HepG2 (cell line): ENCODE measurements around the gene DDAH2. TPM values are rescaled to one million over a fixed set of nuclear protein-coding genes. Genes with fewer than 3 reads are reported as not detected.

ENCODE experiments used
- HINFP ChIP-seq: sonication (generic); formaldehyde crosslinking; IDR thresholded peaks from 2 replicates; pipeline ENCODE4 v1.4.0; 2020; ENCODE audit warnings: low read depth, mild to moderate bottlenecking, missing genetic modification reagents
- HNRNPL ChIP-seq: fragments of 200-400 bp; formaldehyde crosslinking; IDR thresholded peaks from 2 replicates; pipeline ENCODE4 v1.6.1; 2017; ENCODE audit warnings: mild to moderate bottlenecking, low read depth, low read length
- MATR3 ChIP-seq: sonication (generic); formaldehyde crosslinking; IDR thresholded peaks from 2 replicates; pipeline ENCODE4 v1.4.0; 2020; ENCODE audit warnings: missing genetic modification reagents
- SMAD1 ChIP-seq: sonication (generic); formaldehyde crosslinking; IDR thresholded peaks from 2 replicates; pipeline ENCODE4 v1.4.0; 2020; ENCODE audit warnings: missing genetic modification reagents, low read depth, mild to moderate bottlenecking, borderline replicate concordance
- STAG1 ChIP-seq: sonication (generic); formaldehyde crosslinking; IDR thresholded peaks from 2 replicates; pipeline ENCODE4 v1.4.0; 2020; ENCODE audit warnings: missing genetic modification reagents
- TFDP2 ChIP-seq: sonication (generic); formaldehyde crosslinking; IDR thresholded peaks from 2 replicates; pipeline ENCODE4 v1.4.0; 2020; ENCODE audit warnings: missing genetic modification reagents
- TOE1 ChIP-seq: sonication (generic); formaldehyde crosslinking; IDR thresholded peaks from 2 replicates; pipeline ENCODE4 v1.4.0; 2020; ENCODE audit warnings: mild to moderate bottlenecking, missing genetic modification reagents
- ZBTB2 ChIP-seq: sonication (generic); formaldehyde crosslinking; IDR thresholded peaks from 2 replicates; pipeline ENCODE4 v1.8.0; 2022; ENCODE audit warnings: low read depth, missing genetic modification reagents
- ZFY ChIP-seq: sonication (generic); formaldehyde crosslinking; IDR thresholded peaks from 2 replicates; pipeline ENCODE4 v1.4.0; 2020; ENCODE audit warnings: missing genetic modification reagents
- ZFYVE20 ChIP-seq: sonication (generic); formaldehyde crosslinking; IDR thresholded peaks from 2 replicates; pipeline ENCODE4 v1.8.0; 2023; ENCODE audit warnings: low read depth, mild to moderate bottlenecking, moderate library complexity, missing genetic modification reagents, borderline replicate concordance
- ZNF207 ChIP-seq: fragments of 450-650 bp; IDR thresholded peaks from 2 replicates; pipeline ENCODE4 v1.6.1; 2016; ENCODE audit warnings: antibody characterized with exemption, borderline replicate concordance
- ZNF333 ChIP-seq: sonication (generic); formaldehyde crosslinking; IDR thresholded peaks from 2 replicates; pipeline ENCODE4 v1.4.0; 2020; ENCODE audit warnings: mild to moderate bottlenecking, missing genetic modification reagents, borderline replicate concordance
- ZNF431 ChIP-seq: sonication (generic); formaldehyde crosslinking; IDR thresholded peaks from 2 replicates; pipeline ENCODE4 v1.9.0; 2022; ENCODE audit warnings: missing genetic modification reagents, low read depth, mild to moderate bottlenecking, borderline replicate concordance
- ZNF484 ChIP-seq: sonication (generic); formaldehyde crosslinking; IDR thresholded peaks from 2 replicates; pipeline ENCODE4 v1.5.1; 2020; ENCODE audit warnings: mild to moderate bottlenecking, low read depth, missing genetic modification reagents, borderline replicate concordance
- ZNF564 ChIP-seq: sonication (generic); formaldehyde crosslinking; IDR thresholded peaks from 2 replicates; pipeline ENCODE4 v1.8.1; 2023; ENCODE audit warnings: mild to moderate bottlenecking, missing genetic modification reagents
- ZNF737 ChIP-seq: sonication (generic); formaldehyde crosslinking; IDR thresholded peaks from 2 replicates; pipeline ENCODE4 v1.5.0; 2020; ENCODE audit warnings: missing genetic modification reagents, mild to moderate bottlenecking, borderline replicate concordance
- ZNF749 ChIP-seq: sonication (generic); formaldehyde crosslinking; IDR thresholded peaks from 2 replicates; pipeline ENCODE4 v1.8.0; 2022; ENCODE audit warnings: mild to moderate bottlenecking, missing genetic modification reagents, moderate library complexity, borderline replicate concordance
- ZSCAN25 ChIP-seq: sonication (generic); formaldehyde crosslinking; IDR thresholded peaks from 2 replicates; pipeline ENCODE4 v1.8.0; 2022; ENCODE audit warnings: mild to moderate bottlenecking, missing genetic modification reagents
- ZSCAN31 ChIP-seq: sonication (generic); formaldehyde crosslinking; IDR thresholded peaks from 2 replicates; pipeline ENCODE4 v1.5.0; 2020; ENCODE audit warnings: low read depth, mild to moderate bottlenecking, missing genetic modification reagents
- polyA plus RNA-seq, 8 experiments: library from polyadenylated mRNA; depleted of rRNA in 3 of 8; stranded (reverse) in 7 of 8; unstranded in 1 of 8; fragments of >200 nt; fragmentation: Illumina TruSeq in 4 of 8; extraction: Trizol in 4 of 8; gene quantifications; 2 replicates each; pipeline versions ENCODE4 v1.2.1 to v1.2.3, GENCODE V29; 2011 to 2016; ENCODE audit warnings: low read depth in 4 of 8, missing spikeins in 1 of 8, mixed read lengths in 1 of 8; ENCODE audit not compliant: insufficient read depth in 1 of 8
- total RNA-seq, 5 experiments: library from RNA; depleted of rRNA; stranded (reverse); fragments of >200 nt; fragmentation: Illumina TruSeq; extraction: Trizol; gene quantifications; 2 replicates each; pipeline ENCODE4 v1.2.3, GENCODE V29; 2016; ENCODE audit warnings: low read depth in 1 of 5
- TF ChIP-seq, protein P1 (sequence below): IDR thresholded peaks from 2 replicates; pipeline ENCODE4 v1.4.0; 2020; ENCODE audit warnings: mild to moderate bottlenecking, missing genetic modification reagents

The DDAH2 gene
- total and polyA plus RNA-seq, 2 of the 13 experiments (the other 11 are each of a cell fraction or from before 2014, with no cell fraction given) = 16.4 to 21.1 TPM

GRCh38 chr6:31737991-31738979 is 9.2 kb upstream of the DDAH2 start (continued):
- TF ChIP-seq ZSCAN31 (peak; percentile 82; the same call in 1 of the 2 replicates), ZBTB2 (CRISPR knock-in tag) (no peak), SMAD1 (CRISPR knock-in tag) (no peak), ZNF749 (no peak), MATR3 (CRISPR knock-in tag) (no peak), ZNF431 (CRISPR knock-in tag) (no peak), ZFYVE20 (CRISPR knock-in tag) (no peak), HINFP (peak; percentile 83), TFDP2 (CRISPR knock-in tag) (peak; percentile 69), ZFY (CRISPR knock-in tag) (peak; percentile 38; the same call in 1 of the 2 replicates), ZNF333 (CRISPR knock-in tag) (peak; percentile 81; the same call in 1 of the 2 replicates), ZSCAN25 (peak; percentile 42; the same call in 1 of the 2 replicates), STAG1 (CRISPR knock-in tag) (peak; percentile 38), ZNF484 (CRISPR knock-in tag) (no peak), ZNF564 (CRISPR knock-in tag) (0 out of 2 replicates have a peak, but pooled peaks have one; percentile 46), HNRNPL (no peak), TOE1 (0 out of 2 replicates have a peak, but pooled peaks have one; percentile 91), ZNF207 (no peak), ZNF737 (CRISPR knock-in tag) (no peak)
- TF ChIP-seq, protein P1, sequence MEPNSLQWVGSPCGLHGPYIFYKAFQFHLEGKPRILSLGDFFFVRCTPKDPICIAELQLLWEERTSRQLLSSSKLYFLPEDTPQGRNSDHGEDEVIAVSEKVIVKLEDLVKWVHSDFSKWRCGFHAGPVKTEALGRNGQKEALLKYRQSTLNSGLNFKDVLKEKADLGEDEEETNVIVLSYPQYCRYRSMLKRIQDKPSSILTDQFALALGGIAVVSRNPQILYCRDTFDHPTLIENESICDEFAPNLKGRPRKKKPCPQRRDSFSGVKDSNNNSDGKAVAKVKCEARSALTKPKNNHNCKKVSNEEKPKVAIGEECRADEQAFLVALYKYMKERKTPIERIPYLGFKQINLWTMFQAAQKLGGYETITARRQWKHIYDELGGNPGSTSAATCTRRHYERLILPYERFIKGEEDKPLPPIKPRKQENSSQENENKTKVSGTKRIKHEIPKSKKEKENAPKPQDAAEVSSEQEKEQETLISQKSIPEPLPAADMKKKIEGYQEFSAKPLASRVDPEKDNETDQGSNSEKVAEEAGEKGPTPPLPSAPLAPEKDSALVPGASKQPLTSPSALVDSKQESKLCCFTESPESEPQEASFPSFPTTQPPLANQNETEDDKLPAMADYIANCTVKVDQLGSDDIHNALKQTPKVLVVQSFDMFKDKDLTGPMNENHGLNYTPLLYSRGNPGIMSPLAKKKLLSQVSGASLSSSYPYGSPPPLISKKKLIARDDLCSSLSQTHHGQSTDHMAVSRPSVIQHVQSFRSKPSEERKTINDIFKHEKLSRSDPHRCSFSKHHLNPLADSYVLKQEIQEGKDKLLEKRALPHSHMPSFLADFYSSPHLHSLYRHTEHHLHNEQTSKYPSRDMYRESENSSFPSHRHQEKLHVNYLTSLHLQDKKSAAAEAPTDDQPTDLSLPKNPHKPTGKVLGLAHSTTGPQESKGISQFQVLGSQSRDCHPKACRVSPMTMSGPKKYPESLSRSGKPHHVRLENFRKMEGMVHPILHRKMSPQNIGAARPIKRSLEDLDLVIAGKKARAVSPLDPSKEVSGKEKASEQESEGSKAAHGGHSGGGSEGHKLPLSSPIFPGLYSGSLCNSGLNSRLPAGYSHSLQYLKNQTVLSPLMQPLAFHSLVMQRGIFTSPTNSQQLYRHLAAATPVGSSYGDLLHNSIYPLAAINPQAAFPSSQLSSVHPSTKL (CRISPR knock-in tag) = peak; percentile 87
